NCI-H1436 (cell line): ENCODE results near the gene PCSK4.
"Not testable (repeated sequence)": the region's sequence is repeated elsewhere in the genome, so short reads cannot be mapped to it uniquely, and the experiment has no call there.

Experiments used
- DNase-seq: peaks from one replicate; lab custom pipeline; 2025; lab: John Stamatoyannopoulos, UW

PCSK4 gene

GRCh38 chr19:1522061-1522460 lies 31.9 kb upstream of the PCSK4 start:
- DNase-seq: no peak

- DNase-seq: no peak
These were observed 31.5 kb upstream of the PCSK4 start for GRCh38 chr19:1521636-1522035.

- DNase-seq: no peak
These were observed 30.1 kb upstream of the PCSK4 start for GRCh38 chr19:1520203-1520780.

- not testable (repeated sequence) for DNase-seq
These were observed 29.7 kb upstream of the PCSK4 start for GRCh38 chr19:1519802-1520201.

- no peak for DNase-seq
These were observed 28.3 kb upstream of the PCSK4 start for GRCh38 chr19:1518471-1518870.

GRCh38 chr19:1516395-1516753 lies 26.2 kb upstream of the PCSK4 start:
- DNase-seq: peak; percentile 20

GRCh38 chr19:1514986-1515721 lies 25.0 kb upstream of the PCSK4 start:
- DNase-seq: no peak

GRCh38 chr19:1514295-1514661 lies 24.1 kb upstream of the PCSK4 start:
- no peak for DNase-seq

- DNase-seq: no peak
These were observed 23.5 kb upstream of the PCSK4 start for GRCh38 chr19:1513499-1514294.

GRCh38 chr19:1512671-1513498 lies 22.7 kb upstream of the PCSK4 start, which contains the start of gene ADAMTSL5:
Gene ADAMTSL5 (minus strand): TSS chr19:1513019. CDS start chr19:1510943, 2,076 bp downstream.
- DNase-seq: no peak

GRCh38 chr19:1511318-1512317 lies 21.5 kb upstream of the PCSK4 start:
- no peak for DNase-seq

GRCh38 chr19:1510807-1511206 lies 20.7 kb upstream of the PCSK4 start:
- no peak for DNase-seq

- no peak for DNase-seq
These were observed 20.3 kb upstream of the PCSK4 start for GRCh38 chr19:1510442-1510806.

GRCh38 chr19:1509602-1510441 lies 19.7 kb upstream of the PCSK4 start:
- DNase-seq: no peak

- no peak for DNase-seq
These were observed 18.3 kb upstream of the PCSK4 start for GRCh38 chr19:1508507-1508856.

- DNase-seq: peak; percentile 93
These were observed 17.8 kb upstream of the PCSK4 start for GRCh38 chr19:1507763-1508506.

GRCh38 chr19:1507192-1507660 lies 17.1 kb upstream of the PCSK4 start:
- DNase-seq: no peak

GRCh38 chr19:1505991-1506881 lies 16.1 kb upstream of the PCSK4 start:
- DNase-seq: no peak
